ENCODE measurements around the gene WNT3A.

GRCh38 chr1:228015276-228016180 lies 8.7 kb downstream of the WNT3A start:
- no peak for TF ChIP-seq EZH2 (IDR thresholded peaks at IDR 0.05; ENCODE audit: low read length)
- no peak for TF ChIP-seq CTCF (optimal IDR thresholded peaks at IDR 0.05 in 1 of 3, IDR thresholded peaks at IDR 0.05 in 1 of 3, conservative IDR thresholded peaks at IDR 0.05 in 1 of 3; ENCODE audit: extremely low read depth in 1 of 3, insufficient read depth in 2 of 3, low read length in 3 of 3)

Measured in keratinocyte (primary cell).